ENCODE measurements around the gene GNAT3. TPM values are rescaled to one million over a fixed set of nuclear protein-coding genes. Genes with fewer than 3 reads are reported as not detected.

GNAT3 gene
- total RNA-seq, 4 donors from 2014 or later: 1.5 to 2.1 TPM; not detected in 2

GRCh38 chr7:80530136-80530535, 18.3 kb upstream of the GNAT3 start:
- Histone ChIP-seq H3K9me3 (no peaks in the 10 kb centered on the region), H3K27ac (no peak overlapping the region), H3K4me3 (no peak overlapping the region), H3K27me3 (no peaks in the 10 kb centered on the region), H3K36me3 (no peaks in the 10 kb centered on the region), H3K4me1 (no peaks in the 10 kb centered on the region)
- no peak for TF ChIP-seq POLR2A (IDR thresholded peaks at IDR 0.05)
- no peak for TF ChIP-seq CTCF (IDR thresholded peaks at IDR 0.05)
- DNase-seq: no peak

GRCh38 chr7:80529362-80529761, 17.5 kb upstream of the GNAT3 start:
- Histone ChIP-seq H3K27ac (no peak overlapping the region), H3K4me1 (no peaks in the 10 kb centered on the region), H3K9me3 (no peaks in the 10 kb centered on the region), H3K36me3 (no peaks in the 10 kb centered on the region), H3K27me3 (no peaks in the 10 kb centered on the region), H3K4me3 (no peak overlapping the region)
- no peak for DNase-seq
- TF ChIP-seq POLR2A (IDR thresholded peaks at IDR 0.05): no peak
- TF ChIP-seq CTCF (IDR thresholded peaks at IDR 0.05): no peak

GRCh38 chr7:80528689-80529088, 16.8 kb upstream of the GNAT3 start:
- Histone ChIP-seq H3K27ac (no peak overlapping the region), H3K27me3 (no peaks in the 10 kb centered on the region), H3K4me1 (no peaks in the 10 kb centered on the region), H3K9me3 (no peaks in the 10 kb centered on the region), H3K4me3 (no peak overlapping the region), H3K36me3 (no peaks in the 10 kb centered on the region)
- DNase-seq: no peak
- TF ChIP-seq CTCF (IDR thresholded peaks at IDR 0.05) (no peak), POLR2A (IDR thresholded peaks at IDR 0.05) (no peak)

- Histone ChIP-seq H3K36me3 (no peaks in the 10 kb centered on the region), H3K27ac (no peak overlapping the region), H3K4me3 (no peak overlapping the region), H3K27me3 (no peaks in the 10 kb centered on the region), H3K4me1 (no peaks in the 10 kb centered on the region), H3K9me3 (no peaks in the 10 kb centered on the region)
- no peak for DNase-seq
- TF ChIP-seq POLR2A (IDR thresholded peaks at IDR 0.05): no peak
- TF ChIP-seq CTCF (IDR thresholded peaks at IDR 0.05): no peak
These were observed 14.6 kb upstream of the GNAT3 start for GRCh38 chr7:80526472-80526871.

- H3K27ac ChIP-seq: no peak overlapping the region
- H3K36me3 ChIP-seq: no peaks in the 10 kb centered on the region
- TF ChIP-seq POLR2A (IDR thresholded peaks at IDR 0.05): no peak
- TF ChIP-seq CTCF (IDR thresholded peaks at IDR 0.05): no peak
- H3K4me3 ChIP-seq: no peak overlapping the region
- no peaks in the 10 kb centered on the region for H3K4me1 ChIP-seq
- no peaks in the 10 kb centered on the region for H3K27me3 ChIP-seq
- no peak for DNase-seq
- no peaks in the 10 kb centered on the region for H3K9me3 ChIP-seq
These were observed 12.8 kb upstream of the GNAT3 start for GRCh38 chr7:80524693-80525092.

GRCh38 chr7:80521809-80522208, 9.9 kb upstream of the GNAT3 start:
- Histone ChIP-seq H3K9me3 (no peaks in the 10 kb centered on the region), H3K4me1 (peaks cover 0 to 6% (median 0%) of the 10 kb centered on the region in 4 donors), H3K36me3 (no peaks in the 10 kb centered on the region), H3K27ac (no peak overlapping the region), H3K27me3 (no peaks in the 10 kb centered on the region), H3K4me3 (no peak overlapping the region)
- DNase-seq: peak in 1 of 3 donors; percentile 53
- TF ChIP-seq POLR2A (IDR thresholded peaks at IDR 0.05): no peak

Data from Peyer's patch (tissue), 4 donors.